Ascending aorta (tissue), 2 donors: ENCODE data around the gene CELF1. TPM values are rescaled to one million over a fixed set of nuclear protein-coding genes. Genes with fewer than 3 reads are reported as not detected.

Source experiments
- DNase-seq, 2 donors: peaks; one replicate each; pipeline ENCODE4 v3.0.0-alpha.2; 2019; ENCODE audit warnings: low spot score in 2 of 2
- H3K27ac ChIP-seq, 2 donors: fragments of 200-600 bp; sonication (generic); one replicate each; pipeline ENCODE4 v1.5.1; 2016 to 2017; ENCODE audit warnings: mild to moderate bottlenecking in 1 of 2
- H3K27me3 ChIP-seq: fragments of 200-600 bp; sonication (generic); one replicate; pipeline ENCODE4 v1.5.1; 2017
- H3K36me3 ChIP-seq, 2 donors: fragments of 200-600 bp; sonication (generic); one replicate each; pipeline ENCODE4 v1.5.1; 2016
- H3K4me1 ChIP-seq, 2 donors: fragments of 200-600 bp; sonication (generic); one replicate each; pipeline ENCODE4 v1.5.1; 2016 to 2017; ENCODE audit warnings: mild to moderate bottlenecking in 1 of 2
- H3K4me3 ChIP-seq, 2 donors: fragments of 200-600 bp; sonication (generic); one replicate each; pipeline ENCODE4 v1.5.1; 2016 to 2017; ENCODE audit warnings: mild to moderate bottlenecking in 1 of 2
- H3K9me3 ChIP-seq, 2 donors: fragments of 200-600 bp; sonication (generic); one replicate each; pipeline ENCODE4 v1.5.1; 2016
- CTCF ChIP-seq, 3 experiments: fragments of 200-600 bp in 2 of 3; fragments of 450-650 bp in 1 of 3; sonication (generic) in 2 of 3; IDR thresholded peaks; one replicate each; pipeline ENCODE4 v1.5.1; 2016 to 2019; ENCODE audit warnings: antibody characterized with exemption in 3 of 3, mild to moderate bottlenecking in 1 of 3, moderate library complexity in 1 of 3
- intact Hi-C: fragments of 100-400 bp; cut with DNase I; formaldehyde crosslinking; loops from one replicate; pipeline ENCODE4 v1.15.1; 2023
- total RNA-seq: library from RNA; depleted of rRNA; stranded (reverse); fragments of >200 nt; gene quantifications from one replicate; pipeline ENCODE4 v1.1.0, GENCODE V29; 2016

The CELF1 gene
- total RNA-seq, 1 donor from 2014 or later: 68.9 TPM

- no peaks in the 10 kb centered on the region for H3K36me3 ChIP-seq
- no peaks in the 10 kb centered on the region for H3K9me3 ChIP-seq
- H3K4me1 ChIP-seq: peaks cover 0 to 26% of the 10 kb centered on the region in 2 donors
- no peaks in the 10 kb centered on the region for H3K27me3 ChIP-seq
- intact Hi-C loops: no loop called here
- DNase-seq: no peak
- H3K4me3 ChIP-seq: no peak overlapping the region
- no peak for TF ChIP-seq CTCF (IDR thresholded peaks at IDR 0.05)
- H3K27ac ChIP-seq: no peak overlapping the region
Measured at GRCh38 chr11:47503227-47503626, 49.7 kb downstream of the CELF1 start.

DNA sequence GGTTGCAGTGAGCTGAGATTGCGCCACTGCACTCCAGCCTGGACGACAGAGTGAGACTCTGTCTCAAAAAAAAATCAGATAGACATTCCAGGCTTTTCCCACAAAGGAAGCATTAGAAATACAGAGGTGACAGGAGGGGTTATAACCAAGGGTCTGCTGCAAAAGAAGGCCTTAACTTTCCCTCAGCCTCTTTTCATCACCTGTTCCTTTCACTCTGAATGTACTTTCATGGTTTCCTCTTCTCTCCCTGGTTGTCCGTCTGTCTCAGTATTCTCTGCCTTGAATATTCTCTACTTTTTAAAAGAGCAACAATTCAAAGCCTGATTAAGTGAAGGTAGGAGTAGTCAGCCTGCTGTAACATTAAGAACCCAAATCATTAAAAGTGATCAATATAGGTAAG is 50.2 kb downstream of the CELF1 start:
- no peak for DNase-seq
- Histone ChIP-seq H3K36me3 (no peaks in the 10 kb centered on the region), H3K27me3 (no peaks in the 10 kb centered on the region), H3K4me3 (no peak overlapping the region), H3K9me3 (no peaks in the 10 kb centered on the region), H3K27ac (no peak overlapping the region), H3K4me1 (peaks cover 0 to 26% of the 10 kb centered on the region in 2 donors)
- no peak for TF ChIP-seq CTCF (IDR thresholded peaks at IDR 0.05)
- intact Hi-C loops: no loop called here

- TF ChIP-seq CTCF (IDR thresholded peaks at IDR 0.05): no peak
- no peak for DNase-seq
Measured at GRCh38 chr11:47501101-47501500, 51.8 kb downstream of the CELF1 start.

DNA sequence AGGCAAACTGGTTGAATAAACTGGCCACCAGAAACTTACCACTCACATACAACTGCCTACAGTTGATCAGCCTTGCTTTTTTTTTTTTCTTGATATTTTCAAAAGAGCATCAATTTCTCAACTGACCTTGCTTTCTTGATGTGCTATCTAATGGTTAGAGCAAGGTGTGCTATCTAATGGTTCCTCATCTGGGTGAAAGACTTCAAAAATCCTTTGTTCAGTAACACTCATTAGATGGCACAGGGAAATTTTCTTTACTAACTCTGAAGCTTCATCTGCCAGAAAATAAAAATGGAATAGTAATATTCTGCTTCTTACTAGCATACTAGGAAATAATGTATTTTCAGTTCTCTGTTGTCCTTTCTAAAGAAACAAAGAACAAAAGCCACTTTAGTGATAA is 52.8 kb downstream of the CELF1 start:
- Histone ChIP-seq H3K4me3 (no peak overlapping the region), H3K36me3 (no peaks in the 10 kb centered on the region), H3K27ac (no peak overlapping the region), H3K27me3 (no peaks in the 10 kb centered on the region), H3K4me1 (peaks cover 0 to 21% of the 10 kb centered on the region in 2 donors), H3K9me3 (no peaks in the 10 kb centered on the region)
- TF ChIP-seq CTCF (IDR thresholded peaks at IDR 0.05): no peak
- intact Hi-C loops: no loop called here
- no peak for DNase-seq

More at GRCh38 chr11:47501101-47501500, 51.8 kb downstream of the CELF1 start:
- no peak overlapping the region for H3K27ac ChIP-seq
- no peaks in the 10 kb centered on the region for H3K36me3 ChIP-seq
- H3K4me1 ChIP-seq: peaks cover 0 to 17% of the 10 kb centered on the region in 2 donors
- no peaks in the 10 kb centered on the region for H3K9me3 ChIP-seq
- no peaks in the 10 kb centered on the region for H3K27me3 ChIP-seq
- intact Hi-C loops: no loop called here
- no peak overlapping the region for H3K4me3 ChIP-seq

- intact Hi-C loops: no loop called here
- Histone ChIP-seq H3K27ac (no peak overlapping the region), H3K4me1 (peaks cover 0 to 22% of the 10 kb centered on the region in 2 donors), H3K4me3 (no peak overlapping the region), H3K9me3 (no peaks in the 10 kb centered on the region), H3K27me3 (no peaks in the 10 kb centered on the region), H3K36me3 (peaks cover 0 to 5% of the 10 kb centered on the region in 2 donors)
- no peak for DNase-seq
- TF ChIP-seq CTCF (IDR thresholded peaks at IDR 0.05): no peak
Measured at GRCh38 chr11:47499614-47500013, 53.3 kb downstream of the CELF1 start.

DNA sequence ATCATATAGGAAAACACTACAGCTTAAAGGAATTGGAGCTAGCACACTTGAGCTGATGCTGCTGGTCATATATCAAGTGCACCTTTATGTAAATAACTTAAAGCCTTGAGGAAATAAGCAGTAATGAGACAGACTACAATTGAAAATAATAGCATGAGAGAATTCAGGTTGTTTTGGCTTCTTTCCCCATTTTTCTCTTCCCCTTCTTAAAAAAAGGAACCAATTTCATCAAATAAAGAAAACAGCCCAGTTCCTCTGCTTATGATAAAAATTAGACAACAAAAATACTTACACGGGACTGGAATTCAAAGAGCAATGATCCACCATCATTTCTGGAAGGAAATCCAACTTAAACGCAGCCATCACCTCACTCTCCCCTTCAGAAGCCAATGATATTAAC is 53.8 kb downstream of the CELF1 start:
- TF ChIP-seq CTCF (IDR thresholded peaks at IDR 0.05): no peak
- Histone ChIP-seq H3K36me3 (peaks cover 0 to 8% of the 10 kb centered on the region in 2 donors), H3K9me3 (no peaks in the 10 kb centered on the region), H3K4me1 (peaks cover 0 to 22% of the 10 kb centered on the region in 2 donors), H3K27ac (no peak overlapping the region), H3K27me3 (no peaks in the 10 kb centered on the region), H3K4me3 (no peak overlapping the region)
- no peak for DNase-seq
- intact Hi-C loops: no loop called here
